ENCODE results near the gene SLX4.

DNA sequence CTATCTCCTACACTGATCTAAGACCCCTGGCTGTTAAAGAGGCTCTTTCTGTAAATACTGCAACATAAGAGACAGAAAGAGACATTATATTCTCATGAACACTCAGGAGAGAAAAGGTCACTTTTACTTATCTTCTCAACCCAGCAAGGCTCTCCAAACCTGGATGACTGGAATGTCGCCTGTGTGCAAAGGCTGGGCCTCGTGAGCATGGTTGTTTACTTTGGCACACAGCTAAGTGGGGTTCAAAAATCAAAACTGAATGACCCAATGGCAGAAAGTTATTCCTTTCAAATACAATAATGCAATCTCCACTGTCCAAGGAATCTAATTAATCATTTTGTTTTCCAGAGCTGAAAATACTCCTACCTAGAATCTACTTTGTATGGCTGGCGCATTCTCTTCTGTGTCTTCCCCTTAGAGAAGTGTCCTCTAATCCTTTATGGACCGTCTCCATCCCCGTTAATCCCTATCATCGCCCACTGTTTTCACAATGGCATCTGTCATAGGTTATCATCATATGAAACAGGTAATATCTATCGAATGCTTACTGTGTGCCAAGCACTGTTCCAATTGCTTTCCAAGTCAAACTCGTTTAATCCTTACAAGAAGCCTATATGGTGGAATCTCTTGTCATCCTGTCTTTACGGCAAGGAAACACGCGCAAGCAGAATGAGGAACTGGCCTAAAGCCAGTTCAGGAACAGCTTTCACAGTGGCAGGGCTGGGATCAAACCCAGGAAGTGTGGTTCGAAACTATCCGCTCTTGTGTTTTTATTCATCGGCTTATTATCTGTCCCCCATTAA is 1.3 kb downstream of the SLX4 start:
- TF ChIP-seq, protein P1, sequence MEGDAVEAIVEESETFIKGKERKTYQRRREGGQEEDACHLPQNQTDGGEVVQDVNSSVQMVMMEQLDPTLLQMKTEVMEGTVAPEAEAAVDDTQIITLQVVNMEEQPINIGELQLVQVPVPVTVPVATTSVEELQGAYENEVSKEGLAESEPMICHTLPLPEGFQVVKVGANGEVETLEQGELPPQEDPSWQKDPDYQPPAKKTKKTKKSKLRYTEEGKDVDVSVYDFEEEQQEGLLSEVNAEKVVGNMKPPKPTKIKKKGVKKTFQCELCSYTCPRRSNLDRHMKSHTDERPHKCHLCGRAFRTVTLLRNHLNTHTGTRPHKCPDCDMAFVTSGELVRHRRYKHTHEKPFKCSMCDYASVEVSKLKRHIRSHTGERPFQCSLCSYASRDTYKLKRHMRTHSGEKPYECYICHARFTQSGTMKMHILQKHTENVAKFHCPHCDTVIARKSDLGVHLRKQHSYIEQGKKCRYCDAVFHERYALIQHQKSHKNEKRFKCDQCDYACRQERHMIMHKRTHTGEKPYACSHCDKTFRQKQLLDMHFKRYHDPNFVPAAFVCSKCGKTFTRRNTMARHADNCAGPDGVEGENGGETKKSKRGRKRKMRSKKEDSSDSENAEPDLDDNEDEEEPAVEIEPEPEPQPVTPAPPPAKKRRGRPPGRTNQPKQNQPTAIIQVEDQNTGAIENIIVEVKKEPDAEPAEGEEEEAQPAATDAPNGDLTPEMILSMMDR (IDR thresholded peaks at IDR 0.05; ENCODE audit: insufficient read depth, low read length) = no peak
- TF ChIP-seq, protein P2, sequence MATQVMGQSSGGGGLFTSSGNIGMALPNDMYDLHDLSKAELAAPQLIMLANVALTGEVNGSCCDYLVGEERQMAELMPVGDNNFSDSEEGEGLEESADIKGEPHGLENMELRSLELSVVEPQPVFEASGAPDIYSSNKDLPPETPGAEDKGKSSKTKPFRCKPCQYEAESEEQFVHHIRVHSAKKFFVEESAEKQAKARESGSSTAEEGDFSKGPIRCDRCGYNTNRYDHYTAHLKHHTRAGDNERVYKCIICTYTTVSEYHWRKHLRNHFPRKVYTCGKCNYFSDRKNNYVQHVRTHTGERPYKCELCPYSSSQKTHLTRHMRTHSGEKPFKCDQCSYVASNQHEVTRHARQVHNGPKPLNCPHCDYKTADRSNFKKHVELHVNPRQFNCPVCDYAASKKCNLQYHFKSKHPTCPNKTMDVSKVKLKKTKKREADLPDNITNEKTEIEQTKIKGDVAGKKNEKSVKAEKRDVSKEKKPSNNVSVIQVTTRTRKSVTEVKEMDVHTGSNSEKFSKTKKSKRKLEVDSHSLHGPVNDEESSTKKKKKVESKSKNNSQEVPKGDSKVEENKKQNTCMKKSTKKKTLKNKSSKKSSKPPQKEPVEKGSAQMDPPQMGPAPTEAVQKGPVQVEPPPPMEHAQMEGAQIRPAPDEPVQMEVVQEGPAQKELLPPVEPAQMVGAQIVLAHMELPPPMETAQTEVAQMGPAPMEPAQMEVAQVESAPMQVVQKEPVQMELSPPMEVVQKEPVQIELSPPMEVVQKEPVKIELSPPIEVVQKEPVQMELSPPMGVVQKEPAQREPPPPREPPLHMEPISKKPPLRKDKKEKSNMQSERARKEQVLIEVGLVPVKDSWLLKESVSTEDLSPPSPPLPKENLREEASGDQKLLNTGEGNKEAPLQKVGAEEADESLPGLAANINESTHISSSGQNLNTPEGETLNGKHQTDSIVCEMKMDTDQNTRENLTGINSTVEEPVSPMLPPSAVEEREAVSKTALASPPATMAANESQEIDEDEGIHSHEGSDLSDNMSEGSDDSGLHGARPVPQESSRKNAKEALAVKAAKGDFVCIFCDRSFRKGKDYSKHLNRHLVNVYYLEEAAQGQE (IDR thresholded peaks at IDR 0.05; ENCODE audit: insufficient replicate concordance, low read depth) = no peak
- peak; percentile 95 for TF ChIP-seq SPI1 (IDR thresholded peaks at IDR 0.05; ENCODE audit: borderline replicate concordance, low read depth)

Data from HL-60 (cell line).